Urinary bladder (tissue), 4 donors: ENCODE results near the gene SYDE1. TPM values are rescaled to one million over a fixed set of nuclear protein-coding genes. Genes with fewer than 3 reads are reported as not detected.
"Not testable (repeated sequence)": the region's sequence is repeated elsewhere in the genome, so short reads cannot be mapped to it uniquely, and the experiment has no call there.

Experiments used
- DNase-seq: peaks from one replicate; pipeline ENCODE4 v3.0.0-alpha.2; 2015; ENCODE audit errors: extremely low spot score
- H3K27ac ChIP-seq: one replicate; pipeline ENCODE4 v1.5.1; 2013; ENCODE audit warnings: low read depth, mild to moderate bottlenecking, moderate library complexity
- H3K36me3 ChIP-seq: one replicate; pipeline ENCODE4 v1.6.1; 2013; ENCODE audit warnings: mild to moderate bottlenecking, moderate library complexity; ENCODE audit not compliant: insufficient read depth
- H3K4me1 ChIP-seq: one replicate; pipeline ENCODE4 v1.6.1; 2013; ENCODE audit warnings: mild to moderate bottlenecking, moderate library complexity; ENCODE audit not compliant: insufficient read depth
- H3K4me3 ChIP-seq: one replicate; pipeline ENCODE4 v1.5.1; 2013; ENCODE audit warnings: low read depth, low read length
- WGBS: extraction: QIAGEN DNeasy Blood & Tissue Kit; methylation state at CpG from one replicate; pipeline ENCODE4 v1.1.7; 2013; 5-methylcytosine and 5-hydroxymethylcytosine counted together
- polyA plus RNA-seq: library from polyadenylated mRNA; stranded (reverse); fragments of 200-250 nt; gene quantifications from one replicate; pipeline ENCODE4 v1.2.3, GENCODE V29; 2013
- total RNA-seq: library from RNA; depleted of rRNA; stranded (reverse); fragments of >200 nt; gene quantifications from one replicate; pipeline ENCODE4 v1.2.3, GENCODE V29; 2014
- donor health status: healthy with polysubstance abuse.
- donor health status: healthy.

The SYDE1 gene, protein sequence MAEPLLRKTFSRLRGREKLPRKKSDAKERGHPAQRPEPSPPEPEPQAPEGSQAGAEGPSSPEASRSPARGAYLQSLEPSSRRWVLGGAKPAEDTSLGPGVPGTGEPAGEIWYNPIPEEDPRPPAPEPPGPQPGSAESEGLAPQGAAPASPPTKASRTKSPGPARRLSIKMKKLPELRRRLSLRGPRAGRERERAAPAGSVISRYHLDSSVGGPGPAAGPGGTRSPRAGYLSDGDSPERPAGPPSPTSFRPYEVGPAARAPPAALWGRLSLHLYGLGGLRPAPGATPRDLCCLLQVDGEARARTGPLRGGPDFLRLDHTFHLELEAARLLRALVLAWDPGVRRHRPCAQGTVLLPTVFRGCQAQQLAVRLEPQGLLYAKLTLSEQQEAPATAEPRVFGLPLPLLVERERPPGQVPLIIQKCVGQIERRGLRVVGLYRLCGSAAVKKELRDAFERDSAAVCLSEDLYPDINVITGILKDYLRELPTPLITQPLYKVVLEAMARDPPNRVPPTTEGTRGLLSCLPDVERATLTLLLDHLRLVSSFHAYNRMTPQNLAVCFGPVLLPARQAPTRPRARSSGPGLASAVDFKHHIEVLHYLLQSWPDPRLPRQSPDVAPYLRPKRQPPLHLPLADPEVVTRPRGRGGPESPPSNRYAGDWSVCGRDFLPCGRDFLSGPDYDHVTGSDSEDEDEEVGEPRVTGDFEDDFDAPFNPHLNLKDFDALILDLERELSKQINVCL
- 12.8 TPM for total RNA-seq
- 35.6 TPM for polyA plus RNA-seq

GRCh38 chr19:15107061-15108010, at the start of gene SYDE1:
TSS of gene SYDE1 (plus strand) at chr19:15107401. CDS start at chr19:15107434, 33 bp downstream.
- H3K36me3 ChIP-seq, result no peaks in the 10 kb centered on the region
- H3K4me1 ChIP-seq, result no peaks in the 10 kb centered on the region
- H3K27ac ChIP-seq, result peak within 1 kb of the TSS; percentile 59
- 1% methylated on average over 78 of the region's 78 CpGs for WGBS
- DNase-seq, result no peak
- H3K4me3 ChIP-seq, result peak within 1 kb of the TSS; percentile 90

GRCh38 chr19:15062036-15062435, 45.2 kb upstream of the SYDE1 start:
- 80% methylated on average over 12 of the region's 12 CpGs for WGBS
- H3K4me3 ChIP-seq, result no peak overlapping the region
- DNase-seq, result no peak

DNA sequence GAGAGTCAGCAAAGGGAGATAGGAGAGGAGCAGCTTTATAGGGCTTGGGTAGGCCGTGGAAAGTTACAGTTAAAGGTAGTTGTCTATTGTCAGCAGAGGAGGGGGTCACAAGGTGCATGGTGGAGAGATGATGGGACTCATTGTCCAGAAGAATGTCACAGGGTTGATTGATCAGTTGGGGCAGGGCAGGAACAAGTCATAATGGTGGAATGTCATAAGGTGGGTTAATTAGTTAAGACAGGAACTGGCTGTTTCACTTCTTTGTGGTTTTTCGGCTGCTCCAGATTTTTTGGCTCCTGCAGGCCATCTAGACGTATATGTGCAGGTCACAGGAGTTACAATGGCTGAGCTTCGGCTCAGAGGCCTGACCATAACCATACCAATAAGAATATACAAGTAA, 36.8 kb upstream of the SYDE1 start:
- not testable (repeated sequence) for DNase-seq, H3K4me3 ChIP-seq, H3K36me3 ChIP-seq, H3K27ac ChIP-seq, H3K4me1 ChIP-seq
- WGBS, result 62% methylated on average over 4 of the region's 4 CpGs

More at GRCh38 chr19:15062036-15062435, 45.2 kb upstream of the SYDE1 start:
- no peak overlapping the region for H3K27ac ChIP-seq
- no peaks in the 10 kb centered on the region for H3K36me3 ChIP-seq
- no peaks in the 10 kb centered on the region for H3K4me1 ChIP-seq

DNA sequence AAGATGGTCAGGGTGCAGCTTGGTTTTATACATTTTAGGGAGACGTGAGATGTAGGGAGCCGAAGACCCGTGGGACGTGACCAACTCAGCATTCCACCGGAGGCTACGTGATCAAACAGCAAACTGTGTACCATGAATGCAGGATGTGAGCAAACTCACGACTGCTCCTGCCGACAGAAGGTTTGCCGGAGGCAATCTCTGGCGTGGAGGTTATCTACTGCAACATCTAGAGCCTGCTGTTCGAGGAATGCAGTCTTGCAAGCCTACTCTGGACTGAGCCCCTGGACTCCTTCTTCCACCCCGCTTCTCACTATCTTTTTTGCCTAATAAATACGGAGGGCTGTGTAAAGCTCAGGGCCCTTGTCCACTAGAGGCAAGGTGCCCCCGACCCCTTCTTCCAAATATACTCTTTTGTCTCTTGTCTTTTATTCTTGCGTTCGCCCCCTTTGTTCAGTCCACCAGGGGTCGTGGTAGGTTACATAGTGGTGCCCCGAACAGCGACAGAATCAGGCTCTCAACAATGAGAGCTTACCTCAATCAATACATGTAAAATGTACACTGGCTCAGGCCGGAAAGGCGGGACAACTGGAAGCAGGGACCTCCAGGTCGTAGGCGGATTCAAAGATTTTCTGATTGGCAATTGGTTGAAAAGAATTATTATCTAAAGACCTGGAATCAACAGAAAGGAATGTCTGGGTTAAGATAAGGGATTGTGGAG, 34.1 kb upstream of the SYDE1 start:
- Histone ChIP-seq H3K36me3 (no peaks in the 10 kb centered on the region), H3K27ac (no peak overlapping the region), H3K4me3 (no peak overlapping the region), H3K4me1 (no peaks in the 10 kb centered on the region)
- 62% methylated on average over 23 of the region's 23 CpGs for WGBS
- DNase-seq, result peak; percentile 41

DNA sequence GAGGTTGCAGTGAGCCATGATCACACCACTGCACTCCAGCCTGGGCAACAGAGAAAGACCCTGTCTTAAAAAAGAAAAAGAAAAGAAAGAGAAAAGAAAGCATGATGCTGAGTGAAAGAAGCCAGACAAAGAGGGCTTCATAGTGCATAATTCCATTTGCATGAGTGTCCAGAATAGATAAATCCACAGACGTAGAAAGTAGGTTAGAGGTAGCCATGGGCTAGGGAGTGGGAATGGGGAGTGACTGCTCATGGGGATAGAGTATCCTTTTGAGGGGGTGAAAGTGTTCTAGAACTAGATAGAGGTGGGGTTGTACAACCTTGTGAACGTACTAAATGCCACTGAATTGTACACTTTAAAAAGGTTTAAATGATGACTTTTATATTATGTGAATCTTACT, 32.8 kb upstream of the SYDE1 start:
- Histone ChIP-seq H3K27ac (no peak overlapping the region), H3K4me1 (no peaks in the 10 kb centered on the region), H3K36me3 (no peaks in the 10 kb centered on the region), H3K4me3 (no peak overlapping the region)
- no peak for DNase-seq
- WGBS, result 53% methylated on average over 2 of the region's 2 CpGs

DNA sequence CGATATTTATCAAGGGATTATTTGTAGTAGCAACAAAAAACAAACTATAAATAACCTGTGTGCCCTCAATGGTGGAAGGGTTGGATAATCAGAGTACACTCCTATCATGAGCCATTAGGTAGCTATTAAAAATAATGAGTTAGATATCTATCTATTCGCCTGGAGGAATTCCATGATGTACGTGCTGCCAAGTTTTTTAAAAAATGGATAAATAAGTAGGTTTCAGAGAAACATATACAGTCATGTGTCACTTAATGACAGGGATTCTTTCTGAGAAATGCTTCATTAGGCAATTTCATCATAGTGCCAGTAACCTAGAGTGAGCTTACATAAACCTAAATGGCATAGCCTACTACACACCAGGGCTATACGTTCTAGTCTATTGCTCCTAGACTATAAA, 31.4 kb upstream of the SYDE1 start:
- no peak for DNase-seq
- Histone ChIP-seq H3K36me3 (no peaks in the 10 kb centered on the region), H3K4me1 (no peaks in the 10 kb centered on the region), H3K27ac (no peak overlapping the region), H3K4me3 (no peak overlapping the region)
- WGBS, result 77% methylated on average over 4 of the region's 4 CpGs

- H3K27ac ChIP-seq, H3K4me3 ChIP-seq, H3K4me1 ChIP-seq, DNase-seq, H3K36me3 ChIP-seq: not testable (repeated sequence)
- 58% methylated on average over 4 of the region's 4 CpGs for WGBS
These were observed 27.2 kb upstream of the SYDE1 start for GRCh38 chr19:15080002-15080401.

GRCh38 chr19:15081911-15082310, 25.3 kb upstream of the SYDE1 start, which contains the start of gene OR1I1:
TSS of gene OR1I1 (plus strand) at chr19:15082211. CDS start at chr19:15087066, 4,855 bp downstream.
- H3K36me3 ChIP-seq, result no peaks in the 10 kb centered on the region
- DNase-seq, result no peak
- no peak within 1 kb of the TSS for H3K27ac ChIP-seq
- 63% methylated on average over 6 of the region's 6 CpGs for WGBS
- no peak within 1 kb of the TSS for H3K4me3 ChIP-seq
- H3K4me1 ChIP-seq, result no peaks in the 10 kb centered on the region

DNA sequence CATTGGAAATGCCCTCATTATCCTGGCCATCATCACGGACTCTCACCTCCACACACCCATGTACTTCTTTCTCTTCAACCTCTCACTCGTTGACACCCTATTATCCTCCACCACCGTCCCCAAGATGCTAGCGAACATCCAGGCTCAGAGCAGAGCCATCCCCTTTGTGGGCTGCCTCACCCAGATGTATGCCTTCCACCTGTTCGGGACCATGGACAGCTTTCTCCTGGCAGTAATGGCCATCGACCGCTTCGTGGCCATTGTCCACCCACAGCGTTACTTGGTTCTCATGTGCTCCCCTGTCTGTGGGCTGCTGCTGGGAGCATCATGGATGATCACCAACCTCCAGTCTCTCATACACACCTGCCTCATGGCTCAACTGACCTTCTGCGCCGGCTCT, 20.0 kb upstream of the SYDE1 start:
- 81% methylated on average over 11 of the region's 11 CpGs for WGBS
- Histone ChIP-seq H3K4me1 (no peaks in the 10 kb centered on the region), H3K36me3 (no peaks in the 10 kb centered on the region), H3K27ac (no peak overlapping the region), H3K4me3 (no peak overlapping the region)
- DNase-seq, result no peak

DNA sequence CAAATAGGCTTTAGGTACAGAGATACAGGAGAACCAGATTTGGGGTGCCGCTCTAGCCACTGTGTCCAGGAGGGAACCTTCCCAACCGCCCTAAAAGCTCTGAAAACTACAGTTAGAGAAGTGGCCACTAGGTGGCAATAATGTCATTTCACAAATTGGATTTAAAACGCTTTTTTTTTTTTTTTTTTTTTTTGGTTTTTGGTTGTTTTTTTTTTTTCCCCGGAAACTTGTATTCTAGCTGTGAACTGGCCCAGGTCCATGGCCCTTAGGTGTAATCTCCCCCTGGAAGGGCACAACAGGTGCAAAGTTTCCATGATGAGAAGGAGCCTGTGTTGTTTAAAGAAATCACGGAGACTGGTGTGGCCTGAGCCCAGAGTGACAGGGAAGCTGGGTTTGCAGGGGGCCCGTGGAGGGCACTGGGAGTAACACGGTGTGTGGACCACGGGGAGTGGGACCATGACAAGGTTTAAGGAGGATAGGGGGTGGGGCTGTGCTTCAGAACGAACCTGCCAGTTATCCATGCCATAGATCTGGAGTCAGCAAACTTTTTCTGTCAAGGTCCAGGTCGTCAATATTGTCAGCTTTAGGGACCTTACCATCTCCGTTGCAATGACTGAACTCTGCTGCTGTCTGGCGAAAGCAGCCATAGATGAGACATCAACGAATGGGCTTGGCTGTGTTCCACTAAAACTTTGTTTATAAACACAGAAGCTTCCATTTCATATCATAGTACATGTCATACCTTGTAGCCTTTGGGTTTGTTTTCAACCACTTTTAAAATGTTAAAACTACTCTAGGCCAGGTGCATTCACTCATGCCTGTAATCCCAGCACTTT, 15.1 kb upstream of the SYDE1 start:
- Histone ChIP-seq H3K36me3 (no peaks in the 10 kb centered on the region), H3K4me3 (no peak overlapping the region), H3K4me1 (no peaks in the 10 kb centered on the region), H3K27ac (no peak overlapping the region)
- DNase-seq, result no peak
- WGBS, result 10% methylated on average over 13 of the region's 13 CpGs

DNA sequence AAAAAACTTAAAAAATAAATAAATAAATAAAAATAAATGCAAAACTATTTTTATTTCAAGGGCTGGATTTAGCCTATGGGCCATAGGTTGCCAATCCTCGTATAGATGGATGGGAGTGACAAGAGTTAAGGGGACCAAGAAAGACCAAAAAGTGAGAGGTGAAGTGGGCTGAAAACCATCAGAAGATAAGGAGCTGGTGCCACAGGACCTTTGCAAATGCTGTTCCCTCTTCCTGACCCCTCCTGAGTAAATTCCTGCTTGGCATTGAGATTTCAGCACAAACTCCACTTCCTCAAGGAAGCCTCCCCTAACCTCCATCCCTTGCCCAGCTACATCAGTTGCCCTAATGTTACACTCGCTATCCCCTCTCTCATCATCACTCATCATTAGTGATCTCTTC, 14.2 kb upstream of the SYDE1 start:
- H3K4me1 ChIP-seq, result no peaks in the 10 kb centered on the region
- WGBS, result 76% methylated on average over 2 of the region's 2 CpGs
- no peak for DNase-seq
- H3K4me3 ChIP-seq, result no peak overlapping the region
- no peak overlapping the region for H3K27ac ChIP-seq
- H3K36me3 ChIP-seq, result no peaks in the 10 kb centered on the region

DNA sequence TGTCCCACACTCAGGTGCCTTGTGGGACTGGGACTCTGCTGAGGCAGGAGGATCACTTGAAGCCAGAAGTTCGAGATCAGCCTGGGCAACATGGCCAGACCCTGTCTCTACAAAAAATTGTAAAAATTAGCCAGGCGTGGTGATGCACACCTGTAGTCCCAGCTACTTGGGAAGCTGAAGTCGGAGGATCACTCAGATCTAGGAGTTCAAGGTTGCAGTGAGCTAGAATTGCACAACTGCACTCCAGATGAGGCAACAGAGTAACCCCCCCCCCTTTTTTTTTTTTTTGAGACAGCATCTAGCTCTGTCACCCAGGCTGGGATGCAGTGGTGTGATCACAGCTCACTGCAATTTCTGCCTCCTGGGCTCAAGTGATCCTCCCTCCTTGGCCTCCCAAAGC, 11.0 kb upstream of the SYDE1 start:
- H3K27ac ChIP-seq, result no peak overlapping the region
- 66% methylated on average over 3 of the region's 3 CpGs for WGBS
- DNase-seq, result no peak

More for the DNA sequence above, 11.0 kb upstream of the SYDE1 start:
- Histone ChIP-seq H3K36me3 (no peaks in the 10 kb centered on the region), H3K4me3 (no peak overlapping the region), H3K4me1 (no peaks in the 10 kb centered on the region)
